CD4-positive, alpha-beta T cell treated with Interleukin-15 for 1 hour (primary cell): ENCODE measurements around the gene NDUFAF8.
A peak's percentile ranks its signal among the peaks of the same experiment; 100 is the strongest.

Experiments
- DNase-seq: peaks from one replicate; pipeline ENCODE4 v3.0.0-alpha.2; 2020

The NDUFAF8 gene

DNA sequence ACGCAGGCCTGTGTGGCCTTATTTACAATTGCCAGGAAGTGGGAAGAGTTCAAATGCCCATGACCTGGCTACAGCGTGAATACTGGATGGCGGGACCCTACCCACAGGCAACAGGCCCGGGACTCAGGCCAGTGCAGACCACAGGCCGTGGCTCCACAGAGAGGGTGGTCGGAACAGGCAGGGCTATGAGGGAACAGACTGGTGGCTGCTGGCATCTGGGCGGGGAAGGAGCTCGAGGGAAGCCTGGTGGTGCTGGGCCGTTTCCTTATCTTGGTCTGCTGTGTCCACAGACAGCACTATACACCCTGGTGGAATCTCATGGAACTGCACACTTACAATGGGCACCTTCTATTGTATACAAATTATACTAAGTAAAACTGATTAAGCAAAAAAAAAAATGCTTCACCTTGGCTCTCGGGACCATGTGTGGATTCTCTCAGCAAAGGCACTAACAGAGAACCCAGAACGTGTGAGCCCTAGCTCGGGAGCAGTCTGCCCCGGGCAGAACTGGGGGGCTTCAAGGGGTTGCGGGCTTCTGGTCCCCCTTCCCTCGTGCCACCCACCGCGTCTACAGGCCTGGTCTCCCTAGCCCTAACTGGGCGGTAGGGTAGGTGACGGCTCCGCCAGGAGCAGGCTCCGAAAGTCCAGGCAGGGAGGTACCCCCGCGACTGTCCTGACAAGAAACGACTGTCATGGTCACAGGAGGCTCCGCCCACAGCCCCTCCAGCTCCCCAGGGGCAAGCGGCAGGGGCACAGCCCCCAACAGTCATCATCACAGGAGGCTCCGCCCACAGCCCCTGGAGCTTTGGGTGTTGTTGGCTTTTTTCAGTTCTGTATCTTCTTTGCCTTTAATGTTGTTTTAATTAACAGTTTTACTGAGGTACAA, 38.2 kb upstream of the NDUFAF8 start:
- DNase-seq, result peak; percentile 33

DNA sequence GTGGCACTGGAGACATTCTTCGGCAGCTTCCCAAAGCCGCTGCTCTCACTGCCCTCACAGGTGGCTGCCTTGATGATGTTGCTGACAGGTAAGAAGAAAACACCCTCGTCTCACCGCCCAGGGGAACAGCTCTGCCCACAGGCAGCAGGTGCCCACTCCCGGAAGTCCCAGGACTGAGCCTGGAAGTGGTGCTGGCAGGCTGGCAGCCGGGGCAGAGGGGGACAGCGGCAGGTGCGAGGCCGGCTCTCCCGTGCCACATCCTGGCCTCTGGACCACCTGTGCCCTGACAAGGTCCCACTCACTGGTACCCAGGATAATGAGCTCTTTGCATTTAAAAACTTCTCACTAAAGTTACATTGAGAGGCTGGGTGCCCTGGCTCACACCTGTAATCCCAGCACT, 36.8 kb upstream of the NDUFAF8 start:
- DNase-seq, result no peak

DNA sequence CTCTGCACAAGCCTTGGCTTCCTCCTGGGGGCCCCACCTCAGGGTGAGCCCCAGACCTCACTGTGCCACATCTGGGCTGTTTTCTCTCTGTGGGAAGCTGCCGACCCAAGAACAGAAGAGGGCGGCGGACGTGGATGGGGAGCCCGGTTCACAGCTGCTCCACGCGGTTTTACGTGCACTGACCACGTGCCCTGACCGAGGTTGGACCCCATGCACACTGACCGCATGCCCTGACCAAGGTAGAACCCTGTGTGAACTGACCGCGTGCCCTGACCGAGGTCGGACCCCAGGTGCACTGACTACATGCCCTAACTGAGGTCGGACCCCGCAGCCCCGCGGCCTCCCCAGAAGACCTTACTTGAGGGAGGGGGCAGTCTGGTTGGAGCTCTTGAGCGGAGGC, 36.0 kb upstream of the NDUFAF8 start:
- no peak for DNase-seq

DNA sequence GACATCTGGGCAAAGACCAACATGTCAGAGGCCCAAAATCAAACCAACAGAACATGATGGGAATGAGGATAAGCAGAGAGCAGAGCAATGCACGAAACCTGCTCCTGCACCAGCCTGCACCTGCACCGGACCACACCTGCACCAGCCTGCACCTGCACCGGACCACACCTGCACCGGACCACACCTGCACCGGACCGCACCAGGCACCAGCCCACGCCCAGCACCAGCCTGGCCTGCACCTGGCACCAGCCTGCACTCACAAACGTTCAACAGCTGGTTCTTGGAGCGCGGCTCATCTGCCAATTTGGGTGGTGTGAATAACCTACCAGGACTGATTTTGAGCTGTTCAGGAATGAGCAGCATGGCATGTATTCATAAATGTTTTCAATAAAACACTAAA, 34.5 kb upstream of the NDUFAF8 start:
- DNase-seq, result no peak

DNA sequence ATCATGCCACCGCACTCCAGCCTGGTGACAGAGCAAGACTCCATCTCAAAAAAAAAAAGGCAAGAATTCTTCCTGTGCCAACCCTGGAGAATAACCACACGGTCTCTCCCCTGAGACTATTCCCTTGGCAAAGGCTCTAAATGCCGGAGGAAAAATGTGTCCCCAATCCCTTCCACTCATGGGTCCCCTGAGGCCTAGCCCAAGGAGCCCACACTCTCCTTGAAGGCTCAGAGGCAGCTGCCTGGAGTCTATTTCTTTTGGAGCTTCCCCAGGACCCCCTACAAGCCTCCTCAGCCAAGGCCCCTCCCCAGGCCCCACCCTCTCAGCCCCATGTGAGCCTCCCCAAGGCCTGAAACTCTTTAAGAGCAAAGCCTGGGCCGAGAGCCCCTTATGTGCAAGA, 33.0 kb upstream of the NDUFAF8 start:
- no peak for DNase-seq

DNA sequence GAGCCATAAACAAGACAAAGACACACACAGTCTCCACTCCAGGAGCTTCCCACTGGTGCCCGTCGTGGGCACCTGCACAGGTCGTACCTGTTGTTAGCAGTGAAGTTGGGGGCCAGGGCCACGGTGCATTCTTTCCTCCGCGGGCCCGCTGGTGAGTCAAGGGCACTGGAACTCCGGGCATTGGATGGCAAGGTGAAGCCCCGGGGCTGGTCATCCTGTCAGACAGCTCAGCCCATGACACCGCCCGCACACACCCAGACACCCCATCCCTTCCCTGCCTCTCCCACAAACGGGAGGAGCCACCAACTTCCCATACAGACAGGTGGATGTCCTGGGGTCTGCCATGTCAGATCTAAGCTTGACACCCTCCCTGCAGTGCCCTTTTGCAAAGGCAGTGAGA, 32.5 kb upstream of the NDUFAF8 start:
- DNase-seq, result no peak

DNA sequence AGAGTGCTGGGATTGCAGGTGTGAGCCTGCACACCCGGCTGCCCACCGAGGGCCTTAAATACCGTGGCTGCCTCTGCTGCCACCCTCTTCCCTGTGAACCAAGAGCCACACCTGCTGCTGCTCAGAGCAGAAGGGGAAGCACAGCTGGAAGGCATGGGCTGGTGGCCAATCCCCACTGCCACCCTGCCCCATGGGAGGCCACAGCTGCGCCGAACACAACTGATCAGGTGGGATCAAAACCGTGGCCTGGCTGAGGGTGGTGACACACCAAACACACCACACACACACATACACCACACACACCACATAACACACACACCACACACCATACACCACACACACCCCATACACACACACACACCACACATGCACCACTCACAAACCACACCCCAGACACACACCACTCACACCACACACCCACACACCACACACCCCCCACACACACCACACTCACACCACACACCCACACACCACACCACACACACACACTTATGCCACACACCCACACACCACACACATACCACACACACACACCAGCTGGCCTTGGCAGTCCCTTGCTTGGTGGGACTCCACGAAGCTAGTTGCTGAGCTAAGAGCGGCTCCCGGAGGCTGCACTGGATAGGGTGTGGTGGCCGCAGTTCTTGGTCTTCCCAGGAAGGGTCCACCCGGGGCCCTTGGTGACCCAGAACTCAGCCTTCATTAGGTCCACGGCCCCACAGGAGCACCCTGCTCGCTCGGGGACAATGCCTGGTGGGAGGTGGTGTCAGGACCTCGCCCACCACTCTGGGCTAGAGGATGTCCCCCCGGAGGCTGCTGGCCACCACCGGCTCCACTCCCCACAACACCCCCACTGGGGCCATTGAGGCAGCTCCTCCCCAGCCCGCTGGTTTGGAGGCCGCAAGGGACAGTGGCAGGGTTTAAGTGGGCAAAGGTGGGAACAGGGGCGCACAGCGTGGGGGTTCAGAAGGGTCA, 31.2 kb upstream of the NDUFAF8 start:
- no peak for DNase-seq

DNA sequence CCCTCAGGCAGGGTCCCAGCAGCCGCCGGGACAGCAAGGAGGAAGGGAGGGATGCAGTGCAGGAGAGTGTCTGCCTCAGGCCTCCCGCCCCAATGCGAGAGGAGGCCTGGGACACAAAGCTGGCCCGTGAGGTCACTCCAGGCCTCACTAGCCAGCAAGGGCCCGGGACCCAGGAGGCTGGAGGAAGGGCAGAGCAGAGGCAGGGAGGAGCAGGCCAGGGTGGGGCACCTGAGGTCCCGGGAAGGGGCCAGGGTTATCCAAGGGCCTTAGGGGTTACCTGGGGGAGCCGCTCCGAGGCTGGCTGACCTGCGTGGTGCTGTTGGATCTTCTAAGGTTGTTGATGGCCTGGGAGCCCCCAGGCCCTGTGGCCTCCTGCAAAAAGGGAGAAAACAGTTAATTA, 30.5 kb upstream of the NDUFAF8 start:
- no peak for DNase-seq

DNA sequence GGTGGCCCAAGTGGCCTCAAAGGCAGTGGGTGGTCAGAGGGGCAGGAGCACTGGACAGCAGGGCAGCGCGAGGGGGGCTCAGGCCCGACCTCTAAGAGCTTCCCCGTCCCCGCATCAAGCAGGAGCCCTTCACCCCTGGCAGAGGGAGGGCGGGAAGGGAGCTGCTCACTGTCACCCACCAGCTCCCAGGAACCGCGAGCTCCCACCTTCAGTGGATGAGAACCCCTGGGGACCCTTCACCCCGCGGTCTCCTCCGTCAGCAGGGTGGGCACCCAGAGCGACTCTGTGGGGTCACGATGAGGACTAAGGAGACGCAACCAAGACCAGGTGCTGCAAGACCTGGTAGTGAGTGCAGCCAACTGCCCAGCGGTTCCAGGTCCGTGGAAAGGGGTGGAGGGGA, 30.0 kb upstream of the NDUFAF8 start:
- no peak for DNase-seq

DNA sequence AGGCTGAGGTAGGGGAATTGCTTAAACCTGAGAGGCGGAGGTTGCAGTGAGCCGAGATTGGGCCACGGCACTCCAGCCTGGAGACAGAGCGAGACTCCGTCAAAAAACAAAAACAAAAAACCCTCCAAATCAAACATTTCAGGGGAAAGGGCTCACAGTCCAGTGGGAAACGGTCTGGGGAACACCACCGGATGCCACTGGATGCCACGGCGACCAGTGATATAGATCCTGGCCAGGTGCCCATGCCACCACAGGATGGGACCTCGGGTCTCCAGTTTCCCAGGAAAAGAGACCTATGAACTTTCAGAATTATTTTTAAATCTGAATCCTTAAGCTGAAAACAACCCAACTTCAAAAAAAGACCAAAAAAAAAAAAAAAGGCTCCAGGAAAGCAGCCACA, 28.7 kb upstream of the NDUFAF8 start:
- no peak for DNase-seq

DNA sequence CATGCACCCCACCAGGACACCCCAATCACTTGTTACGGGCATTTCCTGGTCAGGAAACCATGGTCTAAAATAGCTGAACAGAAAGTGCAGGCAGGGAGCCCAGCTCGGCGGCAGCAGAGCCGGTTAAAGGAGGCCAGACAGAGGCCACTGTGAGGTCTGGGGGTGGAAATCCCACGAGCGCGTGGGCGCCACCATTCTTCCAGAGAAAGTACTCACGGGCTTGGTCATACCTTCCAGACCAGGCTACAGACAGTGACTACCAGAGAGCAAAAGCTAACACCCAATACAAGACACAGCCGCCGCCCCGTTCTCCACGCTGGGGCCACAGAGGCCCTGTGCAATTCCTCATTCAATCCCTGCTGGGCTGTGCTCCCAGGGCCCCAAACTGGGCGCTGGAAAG, 28.2 kb upstream of the NDUFAF8 start:
- no peak for DNase-seq

DNA sequence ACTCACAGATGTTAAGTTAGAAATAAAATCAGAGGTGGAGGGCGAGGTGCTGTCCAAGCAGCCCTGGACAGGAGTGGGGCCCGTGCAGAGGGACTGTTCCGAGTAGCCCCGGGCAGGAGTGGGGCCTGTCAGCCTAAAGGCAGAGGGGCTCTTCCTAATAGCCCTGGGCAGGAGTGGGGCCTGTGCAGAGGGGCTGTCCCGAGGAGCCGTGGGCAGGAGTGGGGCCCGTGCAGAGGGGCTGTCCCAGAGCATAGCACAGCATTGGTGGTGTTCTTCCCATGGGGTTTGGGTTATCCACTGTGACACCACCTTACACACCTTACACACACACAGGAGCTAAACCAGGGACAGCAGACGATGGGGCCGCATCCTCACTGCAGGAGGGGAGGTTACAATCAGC, 26.8 kb upstream of the NDUFAF8 start:
- no peak for DNase-seq

DNA sequence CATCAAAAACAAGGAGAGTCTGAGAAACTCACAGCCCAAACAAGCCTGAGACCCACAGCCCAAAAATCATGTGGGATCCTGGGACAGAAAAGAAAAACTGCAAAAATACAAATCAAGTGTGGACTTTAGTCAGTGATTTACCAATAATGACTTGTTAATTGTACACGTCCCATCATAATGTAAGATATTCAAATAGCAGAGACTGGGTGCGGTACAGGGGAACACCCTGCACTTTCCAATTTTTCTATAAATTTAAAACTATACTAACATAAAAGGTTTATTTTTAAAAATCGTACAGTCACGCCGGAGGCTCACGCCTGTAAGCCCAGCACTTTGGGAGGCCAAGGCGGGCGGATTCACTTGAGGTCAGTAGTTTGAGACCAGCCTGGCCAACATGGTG, 25.1 kb upstream of the NDUFAF8 start:
- no peak for DNase-seq

DNA sequence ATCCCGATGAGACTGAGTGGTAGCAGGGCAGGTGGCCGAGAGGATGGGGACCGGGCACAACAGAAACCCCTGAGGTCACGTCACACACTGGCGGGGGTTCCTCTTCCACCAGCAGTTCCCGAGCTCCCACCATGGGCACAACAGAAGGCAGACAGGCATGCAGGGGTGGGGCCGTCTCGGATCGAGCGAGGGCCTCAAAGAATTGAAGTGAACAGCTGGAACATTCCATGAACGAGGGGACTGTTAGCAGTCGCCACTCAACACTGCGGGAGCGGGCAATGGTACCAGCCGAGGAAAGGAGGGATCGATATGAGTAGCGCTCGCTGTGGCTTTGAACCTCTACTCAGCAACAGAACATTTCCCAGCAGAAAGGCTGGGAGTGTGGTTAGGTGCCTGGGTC, 21.6 kb upstream of the NDUFAF8 start:
- no peak for DNase-seq

DNA sequence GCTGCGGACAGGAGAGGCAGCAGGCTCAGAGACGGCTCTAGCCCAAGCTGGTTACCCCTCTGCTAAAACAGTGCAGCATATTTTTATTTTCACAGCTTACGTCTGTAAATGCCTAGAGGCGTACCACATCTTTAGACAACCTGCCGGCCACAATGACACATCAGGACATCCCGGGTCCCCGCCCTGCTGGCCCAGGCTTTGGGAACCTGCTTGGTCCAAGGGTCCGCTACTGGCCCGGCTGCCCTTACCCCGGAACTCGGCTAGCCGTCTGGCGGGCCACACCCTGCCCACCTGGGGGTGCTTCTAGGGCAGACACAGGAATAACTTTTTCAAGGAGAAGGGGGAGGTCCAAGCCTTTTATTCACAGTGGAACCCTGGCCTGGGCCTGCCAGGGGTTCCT, 20.7 kb upstream of the NDUFAF8 start:
- DNase-seq, result no peak

DNA sequence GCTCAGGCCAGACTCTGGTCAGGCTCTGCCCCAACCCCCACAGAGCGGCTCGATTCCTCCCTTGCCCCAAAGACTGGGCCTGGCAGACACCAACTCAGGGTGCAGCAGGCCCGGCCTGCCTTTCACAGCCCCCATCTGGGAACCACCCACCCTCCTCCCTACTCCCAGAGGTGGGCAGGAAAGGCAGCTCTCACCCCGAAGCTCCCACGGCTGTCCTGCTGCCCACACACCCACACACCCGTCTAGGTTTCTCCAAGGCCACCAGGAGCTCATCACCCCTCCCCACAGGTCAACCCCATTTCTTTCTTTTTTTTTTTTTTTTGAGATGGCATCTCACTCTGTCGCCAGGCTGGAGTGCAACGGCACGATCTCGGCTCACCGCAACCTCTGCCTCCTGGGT, 20.1 kb upstream of the NDUFAF8 start:
- no peak for DNase-seq

DNA sequence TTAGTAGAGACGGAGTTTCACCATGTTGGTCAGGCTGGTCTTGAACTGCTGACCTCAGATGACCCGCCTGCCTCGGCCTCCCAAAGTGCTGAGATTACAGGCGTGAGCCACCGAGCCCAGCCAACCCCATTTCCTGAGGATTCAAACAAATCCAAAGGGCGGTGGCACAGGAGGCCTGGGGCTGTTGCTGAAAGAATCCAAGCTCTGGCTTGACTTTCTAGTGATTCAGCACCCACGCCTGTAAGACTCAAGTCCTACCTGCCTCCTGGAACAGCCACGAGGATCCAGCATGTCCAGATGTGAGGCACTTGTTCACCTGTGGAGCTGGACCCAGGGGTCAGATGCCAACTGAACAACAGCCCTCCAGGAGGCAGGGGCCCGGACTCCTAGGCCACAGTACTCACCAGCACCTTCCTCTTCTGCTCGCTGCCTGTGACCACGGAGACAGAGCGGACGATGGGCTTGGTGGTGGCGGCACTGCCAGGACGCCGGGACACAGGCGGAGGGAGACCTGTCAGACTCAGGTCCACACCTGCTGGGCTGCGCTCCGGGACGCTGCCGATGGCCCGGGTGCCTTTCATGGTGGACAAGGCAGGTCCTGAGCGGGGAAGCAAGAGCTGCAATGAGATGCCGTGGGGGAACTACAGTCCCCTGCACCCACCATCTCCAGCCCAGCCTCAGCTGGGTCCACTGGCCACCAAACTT, 19.5 kb upstream of the NDUFAF8 start:
- no peak for DNase-seq

DNA sequence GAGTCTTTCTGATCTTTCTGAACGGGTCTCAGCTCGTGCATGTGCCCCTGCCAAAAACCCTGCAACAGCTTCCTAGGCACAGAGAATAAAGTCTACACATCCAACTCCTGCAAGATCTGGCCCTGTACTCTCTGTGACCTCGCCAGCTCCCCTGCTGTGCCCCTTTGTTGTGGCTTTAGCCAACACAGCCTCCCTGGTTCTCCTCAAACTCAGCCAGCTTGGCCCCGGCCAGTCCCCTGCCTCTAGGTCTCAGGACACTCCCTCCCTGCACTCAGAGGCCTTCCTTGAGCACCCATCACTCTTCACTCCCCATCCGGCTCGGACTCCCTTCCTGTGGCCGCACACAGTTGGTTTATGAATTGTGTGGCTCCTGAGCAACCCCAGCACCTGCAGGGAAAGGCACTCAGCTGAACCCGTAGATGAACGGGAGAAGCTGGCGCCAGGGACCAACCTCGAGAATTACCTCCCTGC, 17.7 kb upstream of the NDUFAF8 start:
- no peak for DNase-seq

DNA sequence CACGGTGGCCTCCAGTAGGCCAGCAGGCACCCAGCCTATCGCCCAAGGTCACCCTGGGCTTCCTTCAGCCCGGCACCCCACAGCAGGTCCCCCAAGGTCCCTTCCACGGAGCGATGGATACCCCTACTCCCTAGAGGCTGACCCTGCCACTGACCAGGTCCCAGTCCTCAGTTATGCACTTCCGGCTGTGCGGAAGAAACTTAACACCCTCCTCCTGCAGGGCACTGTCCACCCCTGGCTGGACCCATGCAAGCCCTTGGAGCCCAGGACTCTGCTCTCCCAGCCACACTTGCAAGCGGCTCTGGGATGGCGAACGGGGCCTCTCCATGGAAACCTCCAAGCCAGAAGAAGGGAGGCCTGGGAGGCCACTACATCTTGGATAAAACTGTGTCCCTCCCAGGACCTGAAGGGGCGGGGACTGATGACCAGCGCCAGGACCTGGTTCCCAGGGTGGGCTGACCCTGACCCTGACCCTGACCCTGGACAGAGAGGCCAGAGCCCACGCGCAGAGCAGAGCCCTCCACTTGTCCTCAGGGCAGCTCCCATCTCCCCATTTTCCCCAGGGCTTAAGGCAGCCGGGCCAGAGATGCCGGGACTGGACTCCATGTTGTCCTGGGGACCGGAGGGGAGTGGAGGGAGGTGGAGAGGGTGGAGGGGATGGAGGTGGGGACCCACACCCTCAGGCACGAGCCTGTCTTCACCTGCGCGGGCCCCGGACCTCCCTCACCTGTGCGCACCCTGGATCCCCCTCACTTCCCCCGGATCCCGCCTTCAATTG, 17.1 kb upstream of the NDUFAF8 start:
- no peak for DNase-seq

DNA sequence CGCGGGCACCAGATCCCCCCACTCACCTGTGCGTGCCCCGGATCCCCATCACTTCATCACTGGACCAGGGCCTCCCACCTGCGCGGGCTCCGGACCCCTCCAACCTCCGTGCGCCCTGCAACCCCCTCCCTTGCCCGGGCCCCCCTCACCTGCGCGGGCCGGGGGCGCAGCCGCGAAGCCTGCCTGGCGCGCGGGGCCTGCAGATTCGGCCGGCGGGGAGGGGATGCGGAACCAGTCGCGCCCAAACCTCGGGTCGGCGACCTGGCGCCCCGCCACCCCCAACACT, 16.6 kb upstream of the NDUFAF8 start:
- no peak for DNase-seq

DNA sequence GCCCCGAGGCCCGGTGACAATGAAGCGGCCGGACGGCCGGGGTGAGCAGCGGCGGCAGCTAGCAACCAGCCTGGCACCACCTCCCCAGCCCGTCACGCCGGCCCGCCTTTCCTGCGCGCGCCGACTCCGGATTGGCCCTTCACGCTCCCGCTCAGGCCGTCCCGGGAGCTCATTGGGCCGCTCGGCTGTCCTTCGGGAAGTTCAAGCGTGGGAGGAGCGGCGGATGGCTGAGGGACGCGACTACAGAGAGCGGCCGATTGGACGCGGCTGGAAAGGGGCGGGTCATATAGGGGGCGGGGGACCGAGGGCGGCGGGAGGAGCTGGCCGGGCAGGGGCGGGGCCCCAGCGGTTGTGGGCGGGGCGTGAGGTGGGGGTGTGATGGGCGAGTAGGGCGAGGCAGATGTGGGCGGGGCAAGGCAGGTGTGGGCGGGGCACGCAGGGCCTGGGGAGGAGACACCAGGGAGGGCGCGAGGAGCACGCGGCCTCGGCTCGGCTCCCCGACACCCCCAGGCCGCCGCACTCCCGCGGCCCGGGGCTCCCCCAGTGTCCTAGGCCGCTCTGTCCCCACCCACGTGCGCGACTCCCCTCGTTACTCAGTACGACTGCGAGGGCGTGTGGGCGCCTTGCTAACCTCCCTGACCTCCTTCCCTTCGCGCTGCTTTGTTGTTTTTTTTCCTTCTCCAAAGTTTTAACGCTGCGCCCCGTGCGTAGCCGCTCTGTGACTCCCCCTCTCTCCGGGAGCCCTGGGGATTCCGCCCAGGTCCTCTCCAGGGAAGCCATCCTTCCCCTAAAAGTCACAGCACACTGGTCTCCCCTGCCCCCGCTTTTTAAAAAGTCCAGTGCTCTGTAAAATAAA, 16.0 kb upstream of the NDUFAF8 start, which contains the start of gene CEP131:
Gene CEP131 (minus strand): TSS at position 60 of the 856 bp plus-strand sequence. CDS start 2,909 bp downstream, outside the sequence.
- peak; percentile 99 for DNase-seq

DNA sequence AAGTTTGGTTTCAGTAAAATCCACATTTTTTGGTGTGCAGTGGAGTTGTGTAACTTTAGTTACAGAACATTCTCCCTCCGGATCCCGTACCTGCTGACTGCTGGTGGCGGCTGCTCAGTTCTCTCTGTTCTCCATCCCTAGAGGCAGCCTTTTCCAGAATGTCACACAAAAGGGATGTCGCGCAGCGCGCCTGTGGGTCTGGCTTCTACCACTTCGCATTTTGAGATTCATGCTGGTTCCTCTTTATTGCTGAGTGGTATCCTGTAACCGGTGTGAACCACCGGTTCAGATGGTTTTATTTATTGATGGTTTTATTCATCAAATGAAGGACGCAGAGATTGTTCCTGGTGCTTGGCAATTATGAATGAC, 15.4 kb upstream of the NDUFAF8 start:
- no peak for DNase-seq
